GM12878 (cell line): Measurements from ENCODE around the gene ANK3.

Source experiments
- BHLHE40 ChIP-seq, 2 experiments: fragments of 450-650 bp in 1 of 2; IDR thresholded peaks; 2 replicates each; pipeline ENCODE4 v1.6.1; 2011 to 2017; ENCODE audit warnings: low read depth in 2 of 2, borderline replicate concordance in 1 of 2, improper control_type of control experiment in 1 of 2, low read length in 1 of 2, mild to moderate bottlenecking in 1 of 2
- BRCA1 ChIP-seq: IDR thresholded peaks from 2 replicates; pipeline ENCODE4 v1.6.1; 2011; ENCODE audit warnings: low read depth, low read length, improper control_type of control experiment
- CEBPZ ChIP-seq: fragments of 150-350 bp; IDR thresholded peaks from 2 replicates; pipeline ENCODE4 v1.6.1; 2016; ENCODE audit warnings: low read depth, low read length
- CHD2 ChIP-seq: IDR thresholded peaks from 2 replicates; pipeline ENCODE4 v1.6.1; 2011; ENCODE audit warnings: low read depth, low read length, improper control_type of control experiment, borderline replicate concordance
- CTCF ChIP-seq, 3 experiments: IDR thresholded peaks in 2 of 3; conservative IDR thresholded peaks in 1 of 3; 2 replicates each; pipeline ENCODE4 v1.5.1; 2011; ENCODE audit warnings: low read depth in 3 of 3, low read length in 3 of 3, mild to moderate bottlenecking in 3 of 3, control low read depth in 2 of 3, moderate library complexity in 2 of 3, inconsistent platforms in 1 of 3, mixed read lengths in 1 of 3; ENCODE audit not compliant: control insufficient read depth in 2 of 3, insufficient read depth in 1 of 3; ENCODE audit errors: extremely low read depth in 1 of 3
- E2F4 ChIP-seq: IDR thresholded peaks from 2 replicates; pipeline ENCODE4 v1.6.1; 2012; ENCODE audit warnings: low read depth, low read length, improper control_type of control experiment
- ELK1 ChIP-seq: IDR thresholded peaks from 2 replicates; pipeline ENCODE4 v1.6.1; 2012; ENCODE audit warnings: low read depth, low read length, improper control_type of control experiment
- EZH2 ChIP-seq: IDR thresholded peaks from 2 replicates; pipeline ENCODE4 v1.6.1; 2012; ENCODE audit warnings: low read depth, mild to moderate bottlenecking, control low read depth, inconsistent platforms, low read length, borderline replicate concordance; ENCODE audit not compliant: control insufficient read depth
- JUNB ChIP-seq: IDR thresholded peaks from 2 replicates; pipeline ENCODE4 v1.6.1; 2016; ENCODE audit warnings: antibody characterized with exemption, mild to moderate bottlenecking
- POLR2A ChIP-seq: IDR thresholded peaks from 2 replicates; pipeline ENCODE4 v1.6.1; 2011; ENCODE audit warnings: low read depth, mild to moderate bottlenecking, low read length
- POLR2AphosphoS5 ChIP-seq: IDR thresholded peaks from 2 replicates; pipeline ENCODE4 v1.6.1; 2011; ENCODE audit warnings: mild to moderate bottlenecking, low read length, inconsistent platforms
- POU2F2 ChIP-seq: IDR thresholded peaks from 3 replicates; pipeline ENCODE4 v1.6.1; 2011; ENCODE audit warnings: low read depth, mild to moderate bottlenecking, low read length, borderline replicate concordance
- SIN3A ChIP-seq: IDR thresholded peaks from 2 replicates; pipeline ENCODE4 v1.6.1; 2012; ENCODE audit warnings: low read depth, low read length, improper control_type of control experiment
- TAF1 ChIP-seq: IDR thresholded peaks from 2 replicates; pipeline ENCODE4 v1.6.1; 2011; ENCODE audit warnings: mild to moderate bottlenecking, low read depth, low read length, borderline replicate concordance

GRCh38 chr10:60430017-60430416, 40.3 kb upstream of the ANK3 start:
- no peak for TF ChIP-seq E2F4
- TF ChIP-seq CEBPZ = no peak
- no peak for TF ChIP-seq CTCF (IDR thresholded peaks at IDR 0.05 in 2 of 3, conservative IDR thresholded peaks at IDR 0.05 in 1 of 3; ENCODE audit: control insufficient read depth in 2 of 3, extremely low read depth in 1 of 3, insufficient read depth in 1 of 3, low read depth in 3 of 3, low read length in 3 of 3)
- TF ChIP-seq BRCA1 = no peak
- no peak for TF ChIP-seq ELK1
- TF ChIP-seq EZH2 = no peak
- no peak for TF ChIP-seq POLR2A
- TF ChIP-seq POLR2AphosphoS5 = no peak
- TF ChIP-seq POU2F2 = no peak
- TF ChIP-seq BHLHE40 (IDR thresholded peaks at IDR 0.05; ENCODE audit: borderline replicate concordance in 1 of 2, low read depth in 2 of 2, low read length in 1 of 2) = no peak
- TF ChIP-seq SIN3A = no peak
- TF ChIP-seq CHD2 = no peak
- TF ChIP-seq TAF1 = no peak
- no peak for TF ChIP-seq JUNB
